HL-60/S4 treated with retinoic acid at 250 ng/mL for 4 days and 3 days (cell line): ENCODE data around the gene SHISA3.

Experiments
- in situ Hi-C: fragments of 300-500 bp; cut with MboI; formaldehyde crosslinking; loops from 2 replicates; pipeline ENCODE4 v1.7.0; 2022; ENCODE audit warnings: low sequenced_read_pairs

The SHISA3 gene

GRCh38 chr4:42391355-42391664, 6.0 kb upstream of the SHISA3 start:
- in situ Hi-C loops: no loop called here

DNA sequence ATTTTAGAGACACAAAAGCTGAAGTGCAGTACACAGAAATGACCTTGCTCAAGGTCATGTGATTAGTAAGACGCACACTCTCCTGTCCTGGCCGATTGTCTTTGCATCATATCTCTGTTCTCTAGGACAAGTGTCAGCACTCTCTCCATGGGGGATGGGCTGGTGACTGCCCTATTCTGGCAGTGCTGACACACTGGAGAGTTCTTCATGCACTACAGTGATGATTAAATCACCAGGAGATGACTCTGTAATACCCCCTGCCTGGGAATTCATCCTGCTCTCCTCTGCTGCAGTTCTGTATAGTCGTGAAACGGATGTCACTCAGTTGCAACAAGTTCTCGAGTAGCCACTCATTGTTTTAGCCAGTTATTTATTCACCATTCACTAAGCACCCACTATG, 5.3 kb upstream of the SHISA3 start:
- in situ Hi-C loops: no loop called here

DNA sequence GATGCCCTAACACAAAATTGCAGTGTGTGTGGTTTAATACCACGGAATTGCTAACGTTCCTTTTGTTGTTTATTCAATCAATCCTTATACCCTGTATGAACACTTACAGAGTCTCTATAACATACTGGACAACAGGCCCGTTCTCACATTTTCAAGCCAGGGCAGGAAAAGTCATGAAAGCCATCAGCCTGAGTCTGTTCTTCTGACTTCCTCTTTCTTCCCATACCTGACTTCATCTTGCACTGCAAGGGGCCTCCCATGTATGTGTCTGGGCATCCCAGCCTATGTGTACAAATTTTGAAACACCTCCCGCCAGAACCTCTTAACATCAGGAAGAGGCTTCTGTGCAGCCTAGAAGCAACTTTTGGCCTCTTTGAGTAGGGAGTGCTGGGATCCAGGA, 4.9 kb upstream of the SHISA3 start:
- in situ Hi-C loops: no loop called here

DNA sequence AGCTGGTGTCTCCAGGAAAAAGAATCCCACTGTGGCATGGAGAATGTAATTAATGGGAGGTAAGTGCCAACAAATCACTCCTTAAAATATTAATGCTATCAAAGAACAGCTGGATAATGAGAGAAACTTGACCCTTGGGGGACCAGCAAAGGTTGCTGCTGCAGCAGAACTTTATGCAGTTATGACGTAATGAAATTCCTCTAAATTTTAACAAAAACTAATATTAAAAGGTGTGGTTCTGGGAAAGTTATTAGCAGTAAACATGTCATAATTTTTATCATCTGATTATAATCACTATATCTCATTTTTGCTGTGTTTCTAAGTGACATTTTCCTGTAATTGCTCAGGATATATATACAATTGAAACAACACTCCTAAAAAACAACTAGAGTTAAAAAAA, 1.7 kb upstream of the SHISA3 start:
- in situ Hi-C loops: no loop called here

GRCh38 chr4:42396361-42396751, 932 bp upstream of the SHISA3 start:
- in situ Hi-C loops: no loop called here

- in situ Hi-C loops: no loop called here
Observed at GRCh38 chr4:42397635-42398170, 415 bp downstream of the SHISA3 start.

DNA sequence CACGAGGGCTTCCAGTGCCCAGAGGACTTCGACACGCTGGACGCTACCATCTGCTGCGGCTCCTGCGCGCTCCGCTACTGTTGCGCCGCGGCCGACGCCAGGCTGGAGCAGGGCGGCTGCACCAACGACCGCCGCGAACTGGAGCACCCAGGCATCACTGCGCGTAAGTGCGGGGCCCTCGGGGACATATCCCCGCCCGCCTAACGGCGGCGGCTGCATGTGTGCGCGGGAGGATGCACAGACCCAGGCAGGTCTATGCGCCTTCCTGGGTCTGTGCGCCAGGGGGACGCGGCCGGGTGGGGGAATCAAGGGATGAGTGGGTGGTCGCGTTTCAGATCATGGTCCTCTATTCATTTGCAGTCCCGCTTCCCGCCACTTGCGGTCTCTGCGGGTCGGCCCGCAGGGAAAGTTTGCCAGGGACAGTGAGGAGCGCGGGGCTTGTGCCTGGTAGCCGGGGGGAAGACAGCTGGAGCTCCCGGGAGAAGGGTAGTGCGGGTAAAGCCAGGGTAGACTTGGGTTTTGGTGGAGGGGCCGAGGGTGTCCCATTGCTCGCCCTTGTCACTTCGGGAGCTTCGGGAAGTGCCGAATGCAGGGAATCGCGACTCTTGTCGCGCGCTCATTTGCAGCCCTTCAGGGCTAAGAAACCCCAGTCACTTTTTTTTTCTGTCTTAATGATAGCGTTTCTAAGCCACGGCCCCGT, 1.0 kb downstream of the SHISA3 start:
- in situ Hi-C loops: no loop called here

DNA sequence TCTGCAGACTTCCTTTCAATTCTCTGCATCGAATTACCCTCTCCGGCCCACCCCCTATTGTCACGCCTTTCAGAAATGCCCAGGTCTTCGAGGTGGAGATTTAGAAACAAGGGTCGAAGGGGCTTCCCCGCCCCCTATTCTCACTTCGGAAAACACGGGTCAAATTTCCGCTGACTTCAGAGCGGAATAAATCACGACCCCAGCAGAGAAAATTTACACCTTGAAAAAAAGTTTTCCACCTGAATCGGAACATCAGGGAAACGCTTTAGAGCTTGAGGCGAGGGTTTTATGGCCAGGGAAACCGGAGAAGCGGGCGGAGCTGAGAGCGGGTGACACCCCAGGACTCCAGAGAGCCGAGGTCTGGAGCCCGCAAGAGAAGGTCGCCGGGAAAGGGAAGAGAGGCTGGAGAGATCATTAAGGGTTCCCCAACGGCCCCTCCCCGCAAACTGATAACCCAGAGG, 1.6 kb downstream of the SHISA3 start:
- in situ Hi-C loops: no loop called here

- in situ Hi-C loops: no loop called here
Observed at GRCh38 chr4:42399393-42399792, 2.1 kb downstream of the SHISA3 start.

DNA sequence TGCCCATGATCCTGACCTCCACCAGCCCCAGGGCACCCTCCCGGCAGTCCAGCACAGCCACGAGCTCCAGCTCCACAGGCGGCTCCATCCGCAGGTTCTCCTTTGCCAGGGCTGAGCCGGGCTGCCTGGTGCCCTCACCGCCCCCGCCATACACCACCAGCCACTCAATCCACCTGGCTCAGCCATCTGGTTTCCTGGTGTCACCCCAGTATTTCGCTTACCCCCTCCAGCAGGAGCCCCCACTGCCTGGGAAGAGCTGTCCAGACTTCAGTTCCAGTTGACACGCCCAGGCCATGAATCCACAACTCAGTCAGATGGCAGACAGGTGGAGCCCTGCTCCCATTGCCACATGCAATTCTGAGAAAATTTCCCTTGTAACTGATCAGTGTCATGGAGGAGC, 3.9 kb downstream of the SHISA3 start:
- in situ Hi-C loops: no loop called here

- in situ Hi-C loops: no loop called here
Observed at GRCh38 chr4:42404001-42404400, 6.7 kb downstream of the SHISA3 start.

GRCh38 chr4:42410446-42410845, 13.2 kb downstream of the SHISA3 start:
- in situ Hi-C loops: no loop called here

DNA sequence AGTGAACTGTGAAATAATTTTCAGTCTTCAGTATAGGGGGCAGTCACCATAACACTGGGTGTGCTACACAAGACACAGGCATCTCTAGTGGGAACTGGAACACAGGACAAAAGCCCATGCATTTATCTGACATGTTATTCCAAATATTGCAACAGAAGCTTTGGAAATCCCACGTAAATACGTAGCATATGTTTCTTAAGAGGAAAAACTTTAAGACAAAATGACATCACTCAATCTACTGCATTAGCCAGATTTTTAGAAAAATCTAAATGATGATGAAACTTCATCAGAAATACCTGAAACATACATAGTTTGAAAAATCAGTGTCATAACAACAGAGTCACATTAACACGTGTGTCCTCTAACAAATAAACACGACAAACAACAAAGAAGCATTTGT, 14.5 kb downstream of the SHISA3 start:
- in situ Hi-C loops: no loop called here

GRCh38 chr4:42412251-42412650, 15.0 kb downstream of the SHISA3 start:
- in situ Hi-C loops: no loop called here

DNA sequence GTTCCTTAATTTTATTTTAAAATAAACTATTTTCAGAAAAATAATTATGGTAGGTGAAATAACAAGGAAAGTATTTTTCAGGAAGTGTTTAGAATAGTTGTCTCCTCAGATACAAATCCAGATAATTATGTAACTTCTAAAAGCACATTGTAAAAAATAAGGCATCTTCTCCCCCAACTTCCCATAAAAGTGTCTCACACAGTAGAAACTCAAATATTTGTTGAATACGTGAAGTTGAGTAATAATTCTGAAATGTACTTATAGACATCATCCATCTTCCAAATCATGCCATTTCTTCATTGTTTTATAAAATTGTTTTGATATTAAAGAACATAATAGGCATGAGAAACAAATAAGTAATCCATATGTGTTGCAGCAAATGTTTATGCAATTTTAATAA, 18.0 kb downstream of the SHISA3 start:
- in situ Hi-C loops: no loop called here

- in situ Hi-C loops: no loop called here
Observed at GRCh38 chr4:42416017-42416416, 18.7 kb downstream of the SHISA3 start.

DNA sequence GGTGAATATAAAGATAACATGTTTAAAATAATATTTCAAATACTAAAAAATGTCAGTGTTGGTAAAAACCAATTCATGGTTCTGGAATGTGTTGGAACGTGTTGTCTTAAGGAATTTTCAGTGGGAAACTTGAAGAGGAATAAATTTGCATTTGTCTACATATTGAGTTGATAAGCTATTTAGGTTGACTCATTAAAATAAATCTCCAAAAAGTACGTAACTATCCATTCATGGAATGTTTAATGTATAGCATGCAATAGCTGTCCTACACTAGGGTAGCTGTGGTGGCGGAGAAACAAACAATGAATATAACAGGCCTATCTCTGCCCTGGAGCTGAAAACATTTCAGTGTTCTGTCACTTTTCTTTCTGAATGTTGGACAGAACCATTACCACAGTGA, 20.3 kb downstream of the SHISA3 start:
- in situ Hi-C loops: no loop called here

DNA sequence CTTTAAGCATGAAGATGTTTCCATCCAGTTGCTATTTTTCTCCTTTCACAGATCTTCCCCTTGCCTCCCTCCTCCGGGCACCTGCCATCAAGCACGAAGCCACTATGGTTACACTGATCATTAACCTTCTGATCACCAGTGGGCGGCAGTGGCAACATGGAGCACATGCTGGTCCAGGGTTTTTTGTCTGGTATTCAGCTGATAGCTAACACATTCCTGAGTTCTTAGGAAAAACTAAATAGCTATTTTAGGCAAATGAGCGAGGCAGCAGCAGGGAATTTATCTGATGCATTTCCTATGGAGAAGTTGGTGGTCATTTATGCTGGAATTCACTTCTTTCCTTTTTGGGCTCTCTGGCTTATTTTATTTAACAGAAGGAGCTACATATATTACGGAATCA, 22.9 kb downstream of the SHISA3 start:
- in situ Hi-C loops: no loop called here

DNA sequence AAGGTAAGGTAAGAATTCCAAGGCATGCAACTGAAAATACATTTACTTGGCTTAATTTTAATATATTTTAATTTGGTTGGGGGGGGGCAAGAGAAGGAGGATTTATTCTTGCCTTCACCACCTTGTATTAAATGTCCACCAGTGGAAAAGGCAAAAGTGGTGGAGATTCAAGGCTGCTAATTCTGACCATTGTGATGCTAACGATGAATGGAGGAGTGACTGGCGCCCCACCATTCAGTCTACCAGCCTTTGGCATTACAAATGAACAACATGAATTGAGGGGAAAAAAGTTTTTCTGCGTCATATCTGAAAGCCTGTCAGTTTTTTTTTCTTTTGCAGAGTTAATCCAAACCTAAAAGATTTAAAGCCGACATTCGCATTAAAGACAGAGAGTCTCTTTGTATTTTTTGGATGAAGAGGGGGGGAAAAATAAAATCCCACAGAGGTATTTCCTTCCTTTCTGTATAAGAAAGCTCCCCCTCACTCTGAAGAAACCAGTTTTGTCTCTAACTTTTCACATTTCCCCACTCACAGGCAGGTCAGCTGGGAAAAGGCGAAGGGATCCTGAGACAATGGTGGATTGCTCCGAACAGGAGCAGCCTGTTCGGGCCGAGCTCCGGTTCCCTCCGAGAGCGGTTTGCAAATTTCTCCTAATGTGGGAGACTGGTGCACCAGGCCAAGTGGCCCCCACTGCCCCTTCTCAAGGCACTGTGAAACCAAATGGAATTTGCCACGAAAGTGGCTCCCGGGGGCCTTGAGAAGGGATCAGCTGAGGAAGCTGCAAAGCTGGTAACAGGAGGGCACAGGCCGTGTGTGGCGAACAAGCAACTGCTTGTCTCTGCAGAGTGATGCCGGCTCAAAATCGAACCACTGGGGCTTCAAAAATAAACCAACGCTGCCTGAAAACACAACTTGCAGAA, 28.1 kb downstream of the SHISA3 start:
- in situ Hi-C loops: no loop called here

- in situ Hi-C loops: no loop called here
Observed at GRCh38 chr4:42428036-42428435, 30.7 kb downstream of the SHISA3 start.

DNA sequence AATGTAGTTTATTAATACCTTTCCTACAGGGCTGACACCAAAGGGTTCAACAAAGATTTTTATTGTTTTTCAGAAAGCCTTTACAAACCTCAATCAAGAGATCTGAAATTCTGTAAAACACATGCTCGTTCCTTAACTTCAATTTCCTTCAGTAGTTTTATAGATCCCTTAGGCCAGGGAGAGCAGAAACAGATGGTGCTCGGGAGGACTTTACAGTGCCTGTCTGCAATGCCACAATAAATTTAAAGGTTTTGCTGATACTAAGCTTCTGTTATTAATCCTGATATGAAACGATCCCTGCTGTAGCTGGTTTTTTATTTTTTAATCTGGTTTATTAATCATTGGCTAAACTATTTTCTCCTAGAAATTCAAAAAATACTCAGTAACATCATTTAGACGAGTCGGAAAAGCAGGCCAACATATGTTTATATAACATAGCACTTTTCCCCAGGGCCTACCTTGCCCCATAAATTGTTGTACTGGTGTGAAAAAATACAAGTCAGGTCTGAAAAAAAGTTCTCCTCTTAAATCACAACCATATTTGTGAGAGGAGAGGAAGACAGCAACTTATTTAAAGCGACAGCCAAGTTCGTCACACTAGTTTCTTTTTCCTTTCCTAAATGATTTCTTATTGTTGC, 39.8 kb downstream of the SHISA3 start:
- in situ Hi-C loops: no loop called here

DNA sequence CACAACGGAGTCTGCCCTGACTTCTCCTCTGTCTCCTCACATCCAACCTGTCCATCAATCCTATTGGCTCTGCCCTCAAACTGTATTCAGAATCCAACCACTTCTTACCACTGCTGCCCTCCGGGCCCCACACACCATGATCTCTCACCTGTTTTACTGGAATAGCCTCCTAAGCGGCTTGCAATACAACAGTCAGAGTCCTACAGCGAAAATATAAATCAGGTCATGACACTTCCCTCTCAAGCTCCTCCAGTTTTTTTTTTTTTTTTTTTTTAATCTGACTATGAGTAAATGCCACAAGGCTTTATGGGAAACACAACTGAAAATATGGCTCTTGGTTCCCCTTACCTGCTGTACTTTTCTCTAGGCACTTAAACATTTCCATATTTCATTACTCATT, 42.8 kb downstream of the SHISA3 start:
- in situ Hi-C loops: no loop called here
